CD4-positive, alpha-beta T cell (primary cell): ENCODE results near the gene ELP5. TPM values are rescaled to one million over a fixed set of nuclear protein-coding genes. Genes with fewer than 3 reads are reported as not detected.

Source experiments
- ATAC-seq: fragments of 200-7000 bp; cut with Tn5 transposase; one replicate; pipeline ENCODE4 v1.10.0; 2022; ENCODE audit warnings: mild to moderate bottlenecking; ENCODE audit not compliant: poor library complexity
- CTCF ChIA-PET: fragments of 350-600 bp; sonication (Branson Sonifier 250); formaldehyde crosslinking; loops from one replicate; lab custom pipeline; 2021; ENCODE audit warnings: antibody characterized with exemption, inconsistent platforms; lab: Charles Lee
- POLR2A ChIA-PET: fragments of 350-600 bp; sonication (Branson Sonifier 250); formaldehyde crosslinking; loops from one replicate; lab custom pipeline; 2021; ENCODE audit warnings: antibody characterized with exemption, inconsistent platforms; lab: Charles Lee
- DNase-seq, 14 experiments: peaks; one replicate each; pipeline ENCODE4 v3.0.0-alpha.2; 2013 to 2020; ENCODE audit warnings: mixed read lengths in 2 of 14
- H3K27ac ChIP-seq, 2 donors: one replicate each; pipeline versions ENCODE4 v1.5.1 to v1.7.0; 2013; ENCODE audit warnings: low read length in 2 of 2, low read depth in 1 of 2, mild to moderate bottlenecking in 1 of 2
- H3K27me3 ChIP-seq, 2 experiments: 1 replicate in 1 of 2; 2 replicates in 1 of 2; pipeline versions ENCODE4 v1.6.1 to v1.7.0; 2013; ENCODE audit warnings: low read length in 2 of 2, control low read depth in 1 of 2, mild to moderate bottlenecking in 1 of 2, moderate library complexity in 1 of 2; ENCODE audit not compliant: insufficient read depth in 2 of 2, control insufficient read depth in 1 of 2
- H3K36me3 ChIP-seq: one replicate; pipeline ENCODE4 v1.6.1; 2013; ENCODE audit warnings: low read length, control low read depth; ENCODE audit not compliant: insufficient read depth
- H3K4me1 ChIP-seq: one replicate; pipeline ENCODE4 v1.6.1; 2013; ENCODE audit warnings: low read length, control low read depth; ENCODE audit not compliant: insufficient read depth
- H3K4me3 ChIP-seq: one replicate; pipeline ENCODE4 v1.5.1; 2013; ENCODE audit warnings: mild to moderate bottlenecking, low read length, moderate library complexity
- H3K9me3 ChIP-seq, 2 experiments: 1 replicate in 1 of 2; 2 replicates in 1 of 2; pipeline versions ENCODE4 v1.6.1 to v1.7.0; 2013; ENCODE audit warnings: low read length in 2 of 2, mild to moderate bottlenecking in 2 of 2, control low read depth in 1 of 2, moderate library complexity in 1 of 2; ENCODE audit not compliant: control insufficient read depth in 1 of 2, insufficient read depth in 1 of 2
- H3K27ac Mint-ChIP-seq: one replicate; pipeline ENCODE4 v1.8.0; 2020; ENCODE audit warnings: mixed read lengths
- H3K27me3 Mint-ChIP-seq: one replicate; pipeline ENCODE4 v1.8.0; 2021; ENCODE audit warnings: mixed read lengths
- H3K36me3 Mint-ChIP-seq: one replicate; pipeline ENCODE4 v1.8.0; 2021; ENCODE audit warnings: low read depth, mixed read lengths
- H3K4me1 Mint-ChIP-seq: one replicate; pipeline ENCODE4 v1.8.0; 2021; ENCODE audit warnings: low read depth, mixed read lengths
- H3K4me3 Mint-ChIP-seq: one replicate; pipeline ENCODE4 v1.8.0; 2020; ENCODE audit warnings: mild to moderate bottlenecking, mixed read lengths
- H3K9me3 Mint-ChIP-seq: one replicate; pipeline ENCODE4 v1.8.0; 2020; ENCODE audit warnings: mixed read lengths
- CTCF ChIP-seq: fragments of 200-600 bp; IDR thresholded peaks from one replicate; pipeline ENCODE4 v1.8.0; 2022; ENCODE audit warnings: antibody characterized with exemption, mild to moderate bottlenecking
- intact Hi-C, 2 experiments: fragments of 100-400 bp; cut with DNase I in 1 of 2; cut with micrococcal nuclease in 1 of 2; formaldehyde crosslinking; loops; one replicate each; pipeline versions ENCODE4 v1.15.1 to v1.9.0; 2023 to 2025; cut with DNase I, micrococcal nuclease
- total RNA-seq, 174 experiments: library from RNA in 2 of 174; stranded (reverse) in 2 of 174; gene quantifications; one replicate each; pipeline ENCODE4 v1.2.3 and lab custom pipeline; 2021 to 2026

ELP5 gene
- total RNA-seq, 2 experiments from 2014 or later = 20.1 to 21.3 TPM

GRCh38 chr17:7281953-7282751 lies 30.1 kb downstream of the ELP5 start:
- Histone ChIP-seq H3K27me3 (peaks cover 33 to 47% of the 10 kb centered on the region in 2 experiments), H3K4me3 (peak overlapping the region; percentile 53), H3K36me3 (no peaks in the 10 kb centered on the region), H3K27ac (no peak overlapping the region), H3K9me3 (peaks cover 0 to 9% of the 10 kb centered on the region in 2 experiments), H3K4me1 (peaks cover 28% of the 10 kb centered on the region)
- Mint-ChIP-seq H3K36me3 (no peaks in the 10 kb centered on the region), H3K4me1 (peaks cover 26% of the 10 kb centered on the region), H3K4me3 (peak overlapping the region; percentile 68), H3K27me3 (peaks cover 40% of the 10 kb centered on the region), H3K9me3 (no peaks in the 10 kb centered on the region), H3K27ac (no peak overlapping the region)
- TF ChIP-seq CTCF = no peak
- POLR2A ChIA-PET = interaction anchor here (0.6 to 2.0 kb wide), 8 partner anchors 14 to 197 kb away, joined by 3 to 9 read pairs (median 4); partner anchors contain the start of gene ACAP1
- intact Hi-C loops = loop anchor here (2.0 to 5.0 kb wide), 3 partner anchors 155 to 307 kb away; no protein-coding TSS in a partner anchor
- CTCF ChIA-PET = interaction anchor here (0.8 to 1.8 kb wide), 2 partner anchors 14 to 74 kb away, joined by 3 to 13 read pairs; no protein-coding TSS in a partner anchor
- peak in 3 of 14 experiments; percentile 15 to 42 (median 31) for DNase-seq
- no peak for ATAC-seq

- no peaks in the 10 kb centered on the region for H3K36me3 ChIP-seq
- no peak overlapping the region for H3K27ac ChIP-seq
- peaks cover 43% of the 10 kb centered on the region for H3K27me3 Mint-ChIP-seq
- DNase-seq (no peak), ATAC-seq (no peak)
- H3K4me1 ChIP-seq = peaks cover 28% of the 10 kb centered on the region
- H3K27me3 ChIP-seq = peaks cover 38 to 47% of the 10 kb centered on the region in 2 experiments
- no peak for TF ChIP-seq CTCF
- peaks cover 0 to 9% of the 10 kb centered on the region in 2 experiments for H3K9me3 ChIP-seq
- peaks cover 26% of the 10 kb centered on the region for H3K4me1 Mint-ChIP-seq
- no peak overlapping the region for H3K4me3 ChIP-seq
- peak overlapping the region; percentile 65 for H3K4me3 Mint-ChIP-seq
- intact Hi-C loops = loop anchor here in 1 of 2 experiments (5.0 kb wide), 1 partner anchor 236 kb away; no protein-coding TSS in a partner anchor
- CTCF ChIA-PET = interaction anchor here (0.8 to 1.8 kb wide), 2 partner anchors 13 to 73 kb away, joined by 3 to 13 read pairs; no protein-coding TSS in a partner anchor
- H3K36me3 Mint-ChIP-seq = no peaks in the 10 kb centered on the region
- H3K27ac Mint-ChIP-seq = no peak overlapping the region
- H3K9me3 Mint-ChIP-seq = no peaks in the 10 kb centered on the region
- POLR2A ChIA-PET = interaction anchor here (0.6 to 2.0 kb wide), 5 partner anchors 11 to 54 kb away, joined by 3 to 9 read pairs (median 3); partner anchors contain the start of gene ACAP1
Observed at GRCh38 chr17:7282752-7283321, 30.8 kb downstream of the ELP5 start.

GRCh38 chr17:7283471-7284216 lies 31.6 kb downstream of the ELP5 start:
- no peak overlapping the region for H3K4me3 Mint-ChIP-seq
- TF ChIP-seq CTCF = no peak
- H3K9me3 Mint-ChIP-seq = no peaks in the 10 kb centered on the region
- Histone ChIP-seq H3K4me3 (no peak overlapping the region), H3K9me3 (peaks cover 0 to 9% of the 10 kb centered on the region in 2 experiments), H3K27me3 (peaks cover 38 to 47% of the 10 kb centered on the region in 2 experiments), H3K4me1 (peaks cover 28% of the 10 kb centered on the region), H3K27ac (no peak overlapping the region), H3K36me3 (no peaks in the 10 kb centered on the region)
- POLR2A ChIA-PET = interaction anchor here (1.3 to 1.8 kb wide), 2 partner anchors 10 to 53 kb away, joined by 3 to 6 read pairs; partner anchors contain the start of gene ACAP1
- no peaks in the 10 kb centered on the region for H3K36me3 Mint-ChIP-seq
- peaks cover 26% of the 10 kb centered on the region for H3K4me1 Mint-ChIP-seq
- peaks cover 51% of the 10 kb centered on the region for H3K27me3 Mint-ChIP-seq
- H3K27ac Mint-ChIP-seq = no peak overlapping the region
- ATAC-seq (no peak), DNase-seq (no peak)
- intact Hi-C loops = loop anchor here in 1 of 2 experiments (5.0 kb wide), 1 partner anchor 236 kb away; no protein-coding TSS in a partner anchor
- CTCF ChIA-PET = interaction anchor here (1.8 kb wide), 1 partner anchor 13 kb away, joined by 13 read pairs; no protein-coding TSS in a partner anchor
